Measurements from ENCODE around the gene C2CD4C. TPM values are rescaled to one million over a fixed set of nuclear protein-coding genes. Genes with fewer than 3 reads are reported as not detected.

C2CD4C gene
- polyA plus RNA-seq, 3 donors: not detected

GRCh38 chr19:373391-374182, 35.4 kb downstream of the C2CD4C start:
- intact Hi-C loops (cut with micrococcal nuclease): no loop called here
- H3K4me1 Mint-ChIP-seq: no peaks in the 10 kb centered on the region
- H3K9ac ChIP-seq (ENCODE audit: insufficient read depth, low read length, poor library complexity, severe bottlenecking): no peak overlapping the region
- H3K9me3 ChIP-seq (replicated peaks in 1 of 2; ENCODE audit: control insufficient read depth in 1 of 2, insufficient read depth in 1 of 2, low read length in 2 of 2): no peaks in the 10 kb centered on the region
- no peak overlapping the region for H3K4me3 ChIP-seq (replicated peaks in 1 of 3; ENCODE audit: low read depth in 2 of 3, low read length in 3 of 3)
- no peak overlapping the region for H2AFZ ChIP-seq (ENCODE audit: insufficient read depth, low read depth, low read length, poor library complexity, severe bottlenecking)
- peaks cover 0 to 4% (median 0%) of the 10 kb centered on the region in 7 donors for H3K9me3 Mint-ChIP-seq
- no peak overlapping the region for H3K4me3 Mint-ChIP-seq
- peaks cover 6 to 25% (median 11%) of the 10 kb centered on the region in 3 donors for H3K27me3 Mint-ChIP-seq (ENCODE audit: low read depth in 3 of 3)
- DNase-seq: no peak
- H4K20me1 ChIP-seq (ENCODE audit: insufficient read depth, low read length): no peaks in the 10 kb centered on the region
- no peak overlapping the region for H3K27ac ChIP-seq (ENCODE audit: low read depth in 1 of 2, low read length in 2 of 2)
- no peaks in the 10 kb centered on the region for H3K4me1 ChIP-seq (ENCODE audit: control insufficient read depth in 1 of 2, insufficient read depth in 2 of 2, low read length in 2 of 2)
- TF ChIP-seq CTCF (IDR thresholded peaks at IDR 0.05): no peak
- no peaks in the 10 kb centered on the region for H3K79me2 ChIP-seq (ENCODE audit: insufficient read depth, low read length)
- no peaks in the 10 kb centered on the region for H3K36me3 Mint-ChIP-seq
- H3K36me3 ChIP-seq (replicated peaks in 1 of 2; ENCODE audit: control insufficient read depth in 1 of 2, insufficient read depth in 2 of 2, low read length in 2 of 2): no peaks in the 10 kb centered on the region
- no peak overlapping the region for H3K27ac Mint-ChIP-seq
- H3K4me2 ChIP-seq (replicated peaks; ENCODE audit: extremely low read depth, low read length, poor library complexity, severe bottlenecking): no peak overlapping the region
- 88% methylated on average over 11 of the region's 24 CpGs for WGBS (ENCODE audit: insufficient coverage)
- H3K27me3 ChIP-seq (ENCODE audit: control insufficient read depth in 2 of 2, insufficient read depth in 2 of 2, low read length in 2 of 2): no peaks in the 10 kb centered on the region

- Mint-ChIP-seq H3K36me3 (no peaks in the 10 kb centered on the region), H3K4me1 (no peaks in the 10 kb centered on the region), H3K4me3 (no peak overlapping the region), H3K9me3 (peaks cover 0 to 4% (median 0%) of the 10 kb centered on the region in 7 donors), H3K27me3 (ENCODE audit: low read depth in 3 of 3) (peaks cover 11 to 32% (median 13%) of the 10 kb centered on the region in 3 donors), H3K27ac (no peak overlapping the region)
- no peak for TF ChIP-seq CTCF (IDR thresholded peaks at IDR 0.05)
- no peaks in the 10 kb centered on the region for H3K9me3 ChIP-seq (replicated peaks in 1 of 2; ENCODE audit: control insufficient read depth in 1 of 2, insufficient read depth in 1 of 2, low read length in 2 of 2)
- H3K79me2 ChIP-seq (ENCODE audit: insufficient read depth, low read length): no peaks in the 10 kb centered on the region
- H3K27ac ChIP-seq (ENCODE audit: low read depth in 1 of 2, low read length in 2 of 2): no peak overlapping the region
- H4K20me1 ChIP-seq (ENCODE audit: insufficient read depth, low read length): no peaks in the 10 kb centered on the region
- no peaks in the 10 kb centered on the region for H3K27me3 ChIP-seq (ENCODE audit: control insufficient read depth in 2 of 2, insufficient read depth in 2 of 2, low read length in 2 of 2)
- H3K9ac ChIP-seq (ENCODE audit: insufficient read depth, low read length, poor library complexity, severe bottlenecking): no peak overlapping the region
- H2AFZ ChIP-seq (ENCODE audit: insufficient read depth, low read depth, low read length, poor library complexity, severe bottlenecking): no peak overlapping the region
- no peaks in the 10 kb centered on the region for H3K36me3 ChIP-seq (replicated peaks in 1 of 2; ENCODE audit: control insufficient read depth in 1 of 2, insufficient read depth in 2 of 2, low read length in 2 of 2)
- H3K4me1 ChIP-seq (ENCODE audit: control insufficient read depth in 1 of 2, insufficient read depth in 2 of 2, low read length in 2 of 2): no peaks in the 10 kb centered on the region
- 70% methylated on average over 11 of the region's 14 CpGs for WGBS (ENCODE audit: insufficient coverage)
- no peak for DNase-seq
- H3K4me2 ChIP-seq (replicated peaks; ENCODE audit: extremely low read depth, low read length, poor library complexity, severe bottlenecking): no peak overlapping the region
- intact Hi-C loops (cut with micrococcal nuclease): no loop called here
- no peak overlapping the region for H3K4me3 ChIP-seq (replicated peaks in 1 of 3; ENCODE audit: low read depth in 2 of 3, low read length in 3 of 3)
Observed at GRCh38 chr19:372306-372890, 36.5 kb downstream of the C2CD4C start.

Data from CD14-positive monocyte (primary cell).